GM23248 (cell line): ENCODE measurements around the gene DMAP1. TPM values are rescaled to one million over a fixed set of nuclear protein-coding genes. Genes with fewer than 3 reads are reported as not detected.

ENCODE experiments used
- DNase-seq: peaks from one replicate; pipeline ENCODE4 v3.0.0-alpha.2; 2015
- H2AFZ ChIP-seq: fragments of 200-600 bp; sonication (generic); 2 replicates; pipeline ENCODE4 v1.6.1; 2016; ENCODE audit warnings: antibody characterized with exemption
- H3F3A ChIP-seq: fragments of 200-600 bp; sonication (generic); 2 replicates; pipeline ENCODE4 v1.6.1; 2016; ENCODE audit warnings: mild to moderate bottlenecking, antibody characterized with exemption, mixed run types; ENCODE audit not compliant: insufficient read depth
- H3K27ac ChIP-seq: fragments of 200-600 bp; sonication (generic); 2 replicates; pipeline ENCODE4 v1.5.1; 2016; ENCODE audit warnings: mild to moderate bottlenecking
- H3K27me3 ChIP-seq: fragments of 200-600 bp; sonication (generic); replicated peaks from 2 replicates; pipeline ENCODE4 v1.6.1; 2016; ENCODE audit warnings: mild to moderate bottlenecking; ENCODE audit not compliant: insufficient read depth
- H3K36me3 ChIP-seq: fragments of 200-600 bp; sonication (generic); 2 replicates; pipeline ENCODE4 v1.6.1; 2016; ENCODE audit warnings: low read depth, mild to moderate bottlenecking
- H3K4me1 ChIP-seq: fragments of 200-600 bp; sonication (generic); 2 replicates; pipeline ENCODE4 v1.6.1; 2016; ENCODE audit warnings: mild to moderate bottlenecking; ENCODE audit not compliant: insufficient read depth
- H3K4me2 ChIP-seq: fragments of 200-600 bp; sonication (generic); one replicate; pipeline ENCODE4 v1.6.1; 2016; ENCODE audit warnings: mild to moderate bottlenecking; ENCODE audit not compliant: unreplicated experiment
- H3K4me3 ChIP-seq: fragments of 200-600 bp; sonication (generic); 2 replicates; pipeline ENCODE4 v1.5.1; 2016; ENCODE audit warnings: mild to moderate bottlenecking
- H3K79me2 ChIP-seq: fragments of 200-600 bp; sonication (generic); 2 replicates; pipeline ENCODE4 v1.6.1; 2016; ENCODE audit warnings: mild to moderate bottlenecking; ENCODE audit not compliant: insufficient read depth
- H3K9ac ChIP-seq: fragments of 200-600 bp; sonication (generic); 2 replicates; pipeline ENCODE4 v1.6.1; 2016; ENCODE audit warnings: mild to moderate bottlenecking
- H3K9me2 ChIP-seq: fragments of 200-600 bp; sonication (generic); 2 replicates; pipeline ENCODE4 v1.6.1; 2016; ENCODE audit warnings: mixed run types, mild to moderate bottlenecking, moderate library complexity; ENCODE audit not compliant: insufficient read depth
- H3K9me3 ChIP-seq: fragments of 200-600 bp; sonication (generic); one replicate; pipeline ENCODE4 v1.6.1; 2017; ENCODE audit warnings: low read depth
- H4K20me1 ChIP-seq: fragments of 200-600 bp; sonication (generic); 2 replicates; pipeline ENCODE4 v1.6.0; 2016; ENCODE audit not compliant: insufficient read depth
- EZH2 ChIP-seq: fragments of 200-600 bp; sonication (generic); IDR thresholded peaks from 2 replicates; pipeline ENCODE4 v1.6.1; 2018; ENCODE audit warnings: antibody characterized with exemption, mild to moderate bottlenecking; ENCODE audit not compliant: insufficient read depth, poor library complexity, severe bottlenecking
- EZH2phosphoT487 ChIP-seq: fragments of 200-600 bp; sonication (generic); IDR thresholded peaks from 2 replicates; pipeline ENCODE4 v1.6.1; 2018; ENCODE audit warnings: antibody characterized with exemption, moderate library complexity, mild to moderate bottlenecking, low read depth; ENCODE audit not compliant: insufficient read depth
- WGBS, 2 experiments: methylation state at CpG; one replicate each; pipeline ENCODE4 v1.1.6; 2015 to 2017; ENCODE audit warnings: low lambda C conversion rate in 2 of 2, low coverage in 1 of 2; ENCODE audit errors: missing lambda C conversion rate in 2 of 2; 5-methylcytosine and 5-hydroxymethylcytosine counted together
- in situ Hi-C: fragments of 300-500 bp; cut with MboI; formaldehyde crosslinking; loops from 2 replicates; pipeline ENCODE4 v1.15.0; 2020
- polyA plus RNA-seq: library from polyadenylated mRNA; unstranded; fragments of >200 nt; fragmentation: Nextera tagmentation; extraction: Ambion mirVana; gene quantifications from 2 replicates; pipeline ENCODE4 v1.2.1, GENCODE V29; 2016
- total RNA-seq: library from RNA; depleted of rRNA; stranded (reverse); fragments of >200 nt; shearing (Covaris generic); gene quantifications from 2 replicates; pipeline ENCODE4 v1.2.3, GENCODE V29; 2014

DMAP1 gene
- total and polyA plus RNA-seq, 2 experiments from 2014 or later: 16.0 to 32.7 TPM

DNA sequence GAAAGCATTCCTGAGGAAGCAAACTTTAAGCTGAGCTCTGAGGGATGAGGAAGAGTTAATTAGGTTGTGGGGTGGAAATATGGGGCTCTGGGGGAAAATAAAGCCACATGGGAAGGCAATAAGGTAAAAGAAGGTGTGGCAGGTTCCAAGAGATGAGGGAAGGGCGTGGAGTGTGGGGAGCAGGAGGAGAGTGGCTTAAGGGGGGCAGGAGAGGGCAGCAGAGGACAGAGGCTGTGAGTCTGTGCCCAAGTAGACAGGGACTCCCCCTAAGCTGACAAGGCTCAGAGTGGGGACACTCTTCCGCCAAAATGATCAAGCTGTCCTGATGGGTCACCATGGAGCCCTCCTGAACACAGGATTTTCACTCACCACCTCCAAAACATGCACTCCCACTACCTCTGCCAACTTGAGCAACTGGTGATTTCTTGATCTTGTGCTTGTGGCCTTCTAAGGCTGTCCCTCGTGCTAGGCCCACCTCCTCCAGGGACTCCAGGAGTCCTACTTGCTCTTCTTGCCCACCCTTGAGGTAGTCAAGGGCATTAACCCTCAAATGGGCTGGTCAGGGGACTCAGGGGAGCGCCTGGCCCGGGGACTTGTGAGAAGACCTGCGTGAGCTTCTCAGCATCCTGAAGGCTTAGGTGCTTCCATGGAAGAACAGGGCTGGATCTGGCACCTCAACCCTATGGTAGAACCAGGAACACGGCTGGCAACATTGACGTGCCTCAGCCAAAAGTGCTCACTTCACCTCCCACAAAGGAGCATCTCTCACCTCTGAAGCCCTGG, 23.4 kb downstream of the DMAP1 start:
- no peaks in the 10 kb centered on the region; the same call in 1 of the 2 replicates for H3K36me3 ChIP-seq

DNA sequence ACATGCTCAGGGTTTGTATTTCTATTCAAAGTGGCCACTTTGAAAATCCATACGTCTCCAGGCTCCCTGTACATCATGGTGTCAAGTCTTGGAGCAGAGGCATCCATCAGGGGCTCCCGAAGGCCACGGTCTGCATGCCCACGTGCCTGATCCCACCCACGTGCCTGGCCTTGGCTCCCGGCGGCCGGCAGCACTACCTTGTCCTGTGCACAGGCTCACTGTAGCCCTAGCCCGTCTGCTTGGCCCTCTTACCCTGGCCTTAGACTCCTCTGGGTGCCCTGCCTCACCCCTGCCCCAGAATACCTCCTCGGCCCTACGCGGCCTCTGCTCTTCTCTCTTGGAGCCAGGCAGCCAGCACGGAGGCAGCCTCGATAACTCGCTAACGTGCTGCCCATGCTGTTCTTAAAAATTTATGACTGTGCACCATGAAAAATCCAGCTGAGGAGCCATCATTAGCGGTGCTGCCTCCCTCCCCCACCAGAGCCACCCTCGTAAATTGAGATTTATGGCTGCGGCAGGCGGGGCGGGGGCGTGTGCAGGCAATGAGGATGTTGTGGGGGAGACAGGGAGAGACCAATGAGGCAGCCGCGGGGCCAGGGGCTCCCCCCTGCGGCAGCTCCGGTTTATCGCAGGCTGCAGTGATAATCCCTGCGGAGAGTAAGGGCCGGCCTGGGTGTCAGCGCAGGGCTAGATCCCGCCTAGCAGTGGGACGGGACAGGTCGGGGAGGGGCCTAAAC, 24.6 kb downstream of the DMAP1 start:
- Histone ChIP-seq H3K4me3 (no peak overlapping the region), H3K9me2 (no peaks in the 10 kb centered on the region), H3K36me3 (no peaks in the 10 kb centered on the region), H3K9ac (no peak overlapping the region), H2AFZ (no peak overlapping the region), H3F3A (no peaks in the 10 kb centered on the region), H3K4me1 (peaks cover 12% of the 10 kb centered on the region), H4K20me1 (no peaks in the 10 kb centered on the region), H3K27me3 (no peaks in the 10 kb centered on the region), H3K9me3 (no peaks in the 10 kb centered on the region), H3K27ac (no peak overlapping the region), H3K79me2 (no peaks in the 10 kb centered on the region), H3K4me2 (no peak overlapping the region)
- in situ Hi-C loops: no loop called here
- 86 to 89% methylated on average over 23 to 33 of the region's 33 CpGs for WGBS, 2 experiments
- peak; percentile 23 for DNase-seq
- TF ChIP-seq EZH2 (no peak), EZH2phosphoT487 (no peak)

More for the DNA sequence above, 23.4 kb downstream of the DMAP1 start:
- no peak overlapping the region for H3K9ac ChIP-seq
- in situ Hi-C loops: no loop called here
- H3K4me1 ChIP-seq: peaks cover 12% of the 10 kb centered on the region
- no peak overlapping the region for H3K27ac ChIP-seq
- no peaks in the 10 kb centered on the region for H3K9me3 ChIP-seq
- no peak for DNase-seq
- H3K27me3 ChIP-seq: no peaks in the 10 kb centered on the region
- no peak for TF ChIP-seq EZH2
- H3F3A ChIP-seq: no peaks in the 10 kb centered on the region
- H3K4me2 ChIP-seq: no peak overlapping the region
- H3K9me2 ChIP-seq: no peaks in the 10 kb centered on the region
- no peak overlapping the region for H2AFZ ChIP-seq
- H3K79me2 ChIP-seq: no peaks in the 10 kb centered on the region
- H3K4me3 ChIP-seq: no peak overlapping the region
- H4K20me1 ChIP-seq: no peaks in the 10 kb centered on the region
- 83 to 86% methylated on average over 6 to 8 of the region's 8 CpGs for WGBS, 2 experiments

DNA sequence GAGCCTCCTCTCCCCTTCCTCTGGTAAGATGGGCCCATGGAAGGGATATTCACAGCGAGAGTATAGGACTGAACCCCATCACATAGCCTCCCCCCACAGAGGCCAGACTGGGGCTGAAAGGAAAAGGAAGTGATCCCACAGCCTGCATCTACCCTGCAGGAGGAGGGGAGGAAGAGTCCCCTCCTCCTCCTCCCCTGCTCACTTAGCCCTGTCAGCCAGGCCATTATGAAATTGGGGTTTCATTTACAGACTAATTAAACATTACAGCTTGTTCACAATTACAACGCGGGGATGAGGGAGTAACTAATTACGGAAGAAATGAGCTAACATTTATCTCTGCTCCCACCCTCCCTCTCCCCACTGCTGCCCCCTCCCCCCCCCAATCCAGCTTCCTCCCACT, 25.4 kb downstream of the DMAP1 start:
- no peak for TF ChIP-seq EZH2phosphoT487
- TF ChIP-seq EZH2: no peak
- 70 to 77% methylated on average over 4 of the region's 4 CpGs for WGBS, 2 experiments
- H4K20me1 ChIP-seq: no peaks in the 10 kb centered on the region
- no peaks in the 10 kb centered on the region for H3K9me2 ChIP-seq
- H3K79me2 ChIP-seq: no peaks in the 10 kb centered on the region
- H2AFZ ChIP-seq: no peak overlapping the region
- H3K4me1 ChIP-seq: peaks cover 12% of the 10 kb centered on the region
- no peaks in the 10 kb centered on the region for H3F3A ChIP-seq
- in situ Hi-C loops: no loop called here
- H3K27me3 ChIP-seq: no peaks in the 10 kb centered on the region
- no peaks in the 10 kb centered on the region for H3K36me3 ChIP-seq
- H3K9me3 ChIP-seq: no peaks in the 10 kb centered on the region
- no peak overlapping the region for H3K27ac ChIP-seq
- no peak overlapping the region for H3K4me2 ChIP-seq
- no peak overlapping the region for H3K4me3 ChIP-seq
- DNase-seq: no peak
- H3K9ac ChIP-seq: no peak overlapping the region

DNA sequence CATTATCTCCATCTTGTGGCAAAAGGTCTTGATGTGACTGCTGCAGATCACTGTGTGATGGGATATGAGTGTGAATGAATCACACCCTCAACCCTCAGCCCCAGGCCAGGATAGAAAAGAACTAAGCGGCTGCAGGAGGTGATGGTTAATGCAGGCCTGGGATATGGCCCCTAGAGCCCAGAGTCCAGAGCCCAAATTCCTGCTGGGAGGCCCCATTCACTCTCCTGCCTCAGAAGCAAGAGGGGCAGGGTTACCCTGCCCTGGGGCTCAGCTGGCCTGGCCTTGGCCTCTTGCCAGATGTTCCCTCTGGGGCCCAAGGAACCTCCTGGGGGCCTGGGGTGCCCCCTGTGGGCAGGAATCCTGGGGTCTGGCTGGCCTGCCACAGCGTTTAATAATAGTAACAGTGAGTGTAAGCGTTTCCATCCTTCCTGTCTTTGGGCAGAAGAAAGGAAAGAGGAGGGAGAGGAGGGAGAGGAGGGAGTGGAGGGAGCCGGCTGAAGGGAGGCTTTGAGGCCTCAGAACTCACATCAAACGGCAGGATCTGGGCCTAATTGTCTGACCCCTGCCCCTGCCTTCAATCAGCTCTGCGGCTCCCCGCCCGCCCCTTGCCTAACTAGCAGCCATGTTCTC, 26.2 kb downstream of the DMAP1 start:
- Histone ChIP-seq H3K36me3 (no peaks in the 10 kb centered on the region), H3K79me2 (no peaks in the 10 kb centered on the region), H4K20me1 (no peaks in the 10 kb centered on the region), H3K4me3 (no peak overlapping the region), H2AFZ (no peak overlapping the region), H3K4me1 (peaks cover 12% of the 10 kb centered on the region), H3F3A (no peaks in the 10 kb centered on the region), H3K4me2 (peak overlapping the region; percentile 4), H3K27me3 (no peaks in the 10 kb centered on the region), H3K9ac (no peak overlapping the region), H3K9me3 (no peaks in the 10 kb centered on the region), H3K9me2 (no peaks in the 10 kb centered on the region), H3K27ac (0 out of 2 replicates have a peak overlapping the region, but pooled peaks have one; percentile 4)
- WGBS, 2 experiments: 56 to 64% methylated on average over 5 to 7 of the region's 8 CpGs
- DNase-seq: peak; percentile 52
- in situ Hi-C loops: no loop called here
- TF ChIP-seq EZH2phosphoT487 (no peak), EZH2 (no peak)
